GM20431 (cell line): Measurements from ENCODE around the gene SEC22C.
"Not testable (repeated sequence)": the region's sequence is repeated elsewhere in the genome, so short reads cannot be mapped to it uniquely, and the experiment has no call there.

ENCODE experiments used
- in situ Hi-C: fragments of 300-500 bp; cut with MseI, MboI; formaldehyde crosslinking; loops from one replicate; pipeline ENCODE4 v1.15.0; 2020; ENCODE audit warnings: low sequenced_read_pairs; ENCODE audit not compliant: unreplicated experiment

The SEC22C gene, protein sequence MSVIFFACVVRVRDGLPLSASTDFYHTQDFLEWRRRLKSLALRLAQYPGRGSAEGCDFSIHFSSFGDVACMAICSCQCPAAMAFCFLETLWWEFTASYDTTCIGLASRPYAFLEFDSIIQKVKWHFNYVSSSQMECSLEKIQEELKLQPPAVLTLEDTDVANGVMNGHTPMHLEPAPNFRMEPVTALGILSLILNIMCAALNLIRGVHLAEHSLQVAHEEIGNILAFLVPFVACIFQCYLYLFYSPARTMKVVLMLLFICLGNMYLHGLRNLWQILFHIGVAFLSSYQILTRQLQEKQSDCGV

DNA sequence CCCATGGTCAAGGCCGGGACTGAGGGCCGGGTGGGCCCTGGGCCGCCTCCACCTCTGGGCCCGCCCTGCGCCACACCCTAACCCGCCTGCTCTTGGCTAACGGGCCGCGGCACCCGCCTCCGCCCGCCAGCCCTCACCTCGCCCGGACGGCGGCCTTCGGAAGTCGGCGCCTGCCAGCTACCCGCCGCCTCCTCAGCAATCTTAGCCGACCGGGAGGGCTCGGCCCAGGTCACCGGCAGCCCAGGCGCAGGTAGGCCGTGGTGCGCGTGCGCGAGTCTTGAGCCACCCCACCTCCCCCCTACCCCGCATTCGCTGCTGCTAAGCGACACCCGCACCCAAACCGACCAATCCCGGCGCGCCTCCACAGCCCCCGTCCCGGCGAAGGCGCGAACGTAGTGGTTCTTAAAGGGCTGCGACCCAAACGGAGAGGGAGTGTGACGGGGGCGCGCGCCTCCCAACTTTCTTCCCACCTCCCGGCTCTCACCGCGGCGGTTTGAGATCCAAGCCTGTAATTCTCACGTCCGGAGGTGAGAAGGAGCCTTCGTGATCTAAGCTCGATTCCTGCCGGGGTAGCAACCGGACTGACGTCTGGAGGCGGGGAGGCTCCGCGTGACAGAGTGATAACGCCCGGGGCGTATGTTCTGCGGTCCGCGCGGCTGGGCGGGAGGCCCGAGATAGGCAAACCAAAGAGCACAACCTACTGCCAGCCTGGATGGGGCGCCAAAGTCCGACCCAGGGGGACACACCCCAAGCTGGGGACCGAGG is at the start of gene SEC22C:
SEC22C (minus strand) TSS at position 259 of the 765 bp plus-strand sequence. CDS start 12,921 bp downstream, outside the sequence.
- in situ Hi-C loops: no loop called here

DNA sequence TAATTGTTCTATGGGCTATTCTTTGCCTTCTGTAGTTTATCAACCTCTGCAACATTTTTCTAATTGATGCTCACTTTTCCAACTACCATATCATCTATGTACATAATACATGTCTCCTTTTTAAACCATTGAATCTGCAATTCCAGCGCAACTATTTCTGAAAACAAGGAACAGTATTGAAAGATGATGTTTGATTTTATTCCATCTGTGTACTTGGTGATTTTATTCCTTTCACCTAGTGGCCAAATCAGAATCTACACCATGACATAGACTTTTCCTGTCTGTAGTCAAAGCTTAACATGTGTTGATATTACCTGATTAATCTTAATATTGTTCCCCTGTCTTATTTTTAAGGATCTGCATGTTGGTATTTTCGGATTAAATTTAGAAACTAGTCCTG is 31.7 kb upstream of the SEC22C start:
- in situ Hi-C loops: no loop called here

DNA sequence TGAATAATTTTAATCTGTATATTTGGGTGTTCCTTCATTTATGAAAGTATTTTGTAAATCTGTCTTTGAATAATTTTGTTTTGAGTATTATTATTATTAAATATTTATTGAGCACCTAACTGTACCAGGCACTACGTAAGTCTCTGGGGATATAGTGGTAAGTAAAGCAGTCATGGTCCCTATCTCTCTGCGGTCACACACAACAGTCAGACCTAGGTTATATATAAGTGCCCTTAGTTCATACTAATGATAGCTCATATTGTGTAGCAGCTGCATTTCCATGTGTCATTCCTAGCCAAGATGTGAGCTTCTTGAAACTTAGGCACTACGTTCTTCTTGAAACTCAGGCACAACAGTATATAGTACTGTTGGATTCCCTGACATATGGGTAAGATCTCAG is 31.2 kb upstream of the SEC22C start:
- in situ Hi-C loops: no loop called here

DNA sequence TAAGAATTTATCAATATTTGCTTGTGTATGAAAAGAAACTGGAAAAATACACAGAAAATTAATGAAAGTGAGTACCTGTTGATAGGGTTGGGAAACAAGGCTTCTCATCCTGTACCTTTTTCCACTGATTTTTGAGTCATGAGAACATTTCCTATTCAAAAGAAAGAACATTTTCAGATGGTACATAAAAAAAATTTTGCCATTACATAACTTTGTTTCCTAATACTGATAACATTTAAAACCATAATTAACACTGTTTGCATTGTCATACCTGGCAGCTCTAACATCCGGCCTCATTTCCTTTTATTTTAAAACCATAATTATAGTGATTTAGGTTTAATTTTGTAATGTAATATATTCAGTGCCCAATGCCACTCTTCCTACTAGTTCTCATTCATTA is 30.4 kb upstream of the SEC22C start:
- in situ Hi-C loops: no loop called here

DNA sequence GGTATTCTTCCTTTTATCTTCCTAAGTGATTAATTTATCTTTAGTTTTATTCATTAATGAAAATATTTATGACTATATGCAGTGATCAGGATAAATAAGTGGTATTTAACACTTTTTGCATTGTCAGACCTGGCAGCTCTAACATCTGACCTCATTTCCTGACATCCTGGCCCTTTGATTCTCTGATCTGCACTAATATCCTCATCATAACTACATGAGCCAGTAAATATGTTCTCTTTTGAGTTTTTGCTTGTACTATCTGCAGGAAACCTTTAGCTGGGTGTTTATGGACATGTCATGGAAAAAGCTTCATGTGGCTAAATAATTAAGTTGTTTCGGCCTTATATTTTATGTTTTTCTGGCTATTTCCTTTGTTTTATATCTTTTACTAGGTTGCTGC is 29.2 kb upstream of the SEC22C start:
- in situ Hi-C loops: no loop called here

DNA sequence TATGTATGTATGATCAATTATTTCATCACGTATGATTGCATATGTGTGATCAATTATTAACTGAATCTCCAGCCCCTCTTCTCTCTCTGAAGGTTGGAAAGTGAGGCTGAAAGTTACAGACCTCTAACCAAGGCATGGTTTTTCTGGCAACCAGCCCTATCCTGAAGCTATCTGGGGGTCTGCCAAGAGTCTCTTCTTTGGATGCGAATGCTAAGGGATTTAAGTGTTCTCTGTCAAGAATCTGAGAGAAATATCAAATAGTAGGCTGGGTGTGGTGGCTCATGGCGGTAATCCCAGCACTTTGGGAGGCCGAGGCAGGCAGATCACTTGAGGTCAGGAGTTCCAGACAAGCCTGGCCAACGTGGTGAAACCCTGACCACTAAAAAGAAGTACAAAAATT is 26.8 kb upstream of the SEC22C start:
- in situ Hi-C loops: no loop called here

DNA sequence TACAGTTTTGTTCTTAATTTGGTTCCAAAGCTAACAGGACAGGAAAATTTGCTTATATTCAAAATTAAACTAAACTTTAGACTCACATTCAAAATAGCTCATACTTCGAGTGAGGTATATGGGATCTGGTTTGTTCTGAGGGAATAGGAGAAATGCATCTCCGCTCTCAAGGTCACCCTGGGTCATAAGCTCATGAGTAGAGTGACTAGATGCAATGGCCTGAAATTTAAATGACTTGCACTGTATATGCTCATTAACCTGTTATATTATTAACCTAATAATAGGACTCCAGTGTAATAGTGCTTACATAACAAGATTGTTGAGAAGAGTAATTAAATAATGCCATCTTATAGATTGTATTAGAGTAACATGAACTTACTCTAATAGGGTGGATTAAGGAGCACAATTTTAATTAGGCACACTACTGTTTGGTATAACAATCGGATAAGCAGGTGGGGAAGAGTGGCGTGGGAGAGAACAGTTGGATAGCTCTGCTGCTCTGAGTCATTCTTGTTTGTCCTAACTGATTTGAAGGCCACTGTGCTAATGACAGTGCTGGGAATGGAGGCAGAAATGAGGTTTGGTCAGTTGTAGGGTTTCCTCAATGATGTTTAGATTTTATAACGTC is 23.9 kb upstream of the SEC22C start:
- in situ Hi-C loops: no loop called here

DNA sequence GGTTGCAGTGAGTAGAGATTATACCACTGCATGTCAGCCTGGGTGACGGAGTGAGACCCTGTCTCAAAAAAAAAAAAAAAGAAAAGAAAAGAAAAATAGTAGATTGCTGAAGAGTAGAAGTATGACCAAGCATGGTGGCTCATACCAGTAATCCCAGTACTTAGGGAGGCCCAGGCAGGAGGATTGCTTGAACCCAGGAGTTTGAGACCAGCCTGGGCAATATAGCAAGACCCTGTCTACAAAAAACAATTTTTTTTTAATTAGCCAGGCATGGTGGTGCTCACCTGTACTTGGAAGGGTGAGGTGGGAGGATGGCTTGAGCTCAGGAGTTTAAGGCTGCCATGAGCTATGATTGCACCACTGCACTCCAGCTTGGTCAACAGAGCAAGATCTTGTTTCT is 21.2 kb upstream of the SEC22C start:
- in situ Hi-C loops: no loop called here

DNA sequence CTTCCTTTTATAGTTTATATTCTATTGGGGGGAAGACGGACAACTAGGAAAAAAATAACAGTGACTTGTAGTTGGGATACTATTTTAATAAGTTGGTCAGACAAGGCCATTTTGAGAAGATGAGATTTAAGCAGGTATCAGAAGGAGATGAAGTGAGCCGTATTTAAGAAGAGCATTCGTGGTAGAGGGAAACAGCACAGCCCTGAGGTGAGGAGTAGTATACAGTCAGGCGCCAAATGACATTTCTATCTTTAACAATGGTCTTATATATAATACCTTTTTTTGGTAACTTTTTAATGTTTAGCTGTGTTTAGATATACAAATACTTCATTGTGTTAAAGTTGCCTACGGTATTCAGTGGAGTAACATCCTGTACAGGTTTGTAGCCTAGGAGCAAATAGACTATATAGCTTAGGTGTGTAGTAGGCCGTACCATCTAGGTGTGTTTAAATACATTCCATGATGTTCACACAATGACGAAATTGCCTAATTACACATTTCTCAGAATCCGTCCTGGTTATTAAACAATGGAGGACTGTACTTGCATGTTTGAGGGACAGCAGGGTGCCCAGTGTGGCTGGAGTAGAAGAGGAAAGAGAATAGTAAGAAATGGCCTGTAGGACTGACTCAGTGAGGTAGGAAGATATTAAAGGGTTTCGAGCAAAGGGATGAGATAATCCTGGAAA is 20.3 kb upstream of the SEC22C start:
- in situ Hi-C loops: no loop called here

DNA sequence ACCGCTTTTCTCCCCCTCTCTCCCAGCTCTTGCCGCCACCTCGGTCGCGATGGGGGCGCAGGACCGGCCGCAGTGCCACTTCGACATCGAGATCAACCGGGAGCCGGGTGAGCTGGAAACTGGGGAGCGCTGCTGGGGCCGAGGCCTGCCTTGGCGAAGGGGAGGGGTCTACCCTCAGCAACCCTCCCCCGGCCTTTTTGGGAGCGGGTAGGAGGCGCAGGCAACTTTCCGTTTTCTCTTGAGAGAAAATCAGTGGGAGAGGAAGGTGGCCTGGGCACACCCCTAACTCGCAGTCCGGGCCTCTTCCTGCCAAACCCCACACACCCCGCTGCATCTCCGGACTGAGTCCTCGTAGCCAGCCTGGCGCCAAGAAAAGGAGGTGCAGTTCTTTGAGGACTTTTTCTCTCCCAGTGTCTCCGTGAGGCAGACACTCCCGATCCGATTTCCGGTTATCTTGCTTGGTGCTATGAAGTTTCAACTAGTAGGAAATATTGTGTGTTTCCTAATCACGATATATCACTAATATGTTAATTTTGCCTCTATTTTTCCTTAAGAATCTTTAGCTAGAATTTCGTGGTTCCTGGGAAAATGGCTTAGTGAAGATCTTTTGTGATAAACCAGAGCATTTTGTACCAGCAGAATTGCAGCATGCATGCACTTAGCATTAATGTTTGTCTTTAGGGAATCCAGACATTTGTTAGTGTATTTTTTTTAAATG is 19.4 kb upstream of the SEC22C start:
- in situ Hi-C loops: no loop called here

DNA sequence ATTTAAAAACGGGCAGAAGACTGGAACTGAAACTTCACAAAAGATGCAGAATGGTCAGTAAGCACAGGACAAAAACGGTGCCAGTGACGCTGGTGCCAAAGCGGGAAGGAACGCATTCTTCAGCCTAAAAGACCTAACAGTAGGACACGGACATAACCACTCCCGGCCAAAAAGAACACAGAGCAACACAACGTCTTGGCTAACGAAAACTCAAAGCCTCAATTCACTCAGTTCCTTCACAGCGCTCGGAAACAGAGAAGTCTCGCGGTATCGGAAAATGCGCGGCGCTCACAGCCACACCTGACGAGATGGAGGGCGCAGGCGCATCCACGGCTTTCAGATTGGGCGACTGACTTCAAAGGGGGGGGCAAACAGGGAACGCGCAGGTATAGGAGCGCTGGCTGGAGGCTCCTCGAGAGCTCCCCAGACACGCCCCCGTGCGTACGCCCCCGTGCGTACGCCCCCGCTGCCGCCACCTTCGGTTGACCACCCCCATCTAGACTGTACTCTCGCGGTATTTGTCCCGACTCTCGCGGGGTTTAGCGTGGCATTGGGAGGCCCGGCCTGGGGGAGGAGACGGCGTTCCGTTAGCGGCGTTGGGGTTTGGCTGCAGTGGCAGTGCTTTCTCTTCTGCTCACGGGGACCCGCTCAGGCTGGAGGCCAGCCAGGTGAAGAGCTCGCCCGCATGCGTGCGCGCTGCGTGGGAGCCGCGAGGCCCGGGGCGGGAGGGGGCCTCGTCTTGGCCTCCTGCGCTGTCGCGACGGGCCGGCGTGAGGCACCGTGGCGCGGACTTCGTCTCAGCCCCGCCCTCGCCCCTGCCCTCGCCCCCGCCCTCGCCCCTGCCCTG is 18.6 kb upstream of the SEC22C start, which contains the start of gene NKTR:
NKTR (plus strand) TSS at position 576 of the 847 bp plus-strand sequence. CDS start 321 bp downstream, outside the sequence.
- in situ Hi-C loops: no loop called here

DNA sequence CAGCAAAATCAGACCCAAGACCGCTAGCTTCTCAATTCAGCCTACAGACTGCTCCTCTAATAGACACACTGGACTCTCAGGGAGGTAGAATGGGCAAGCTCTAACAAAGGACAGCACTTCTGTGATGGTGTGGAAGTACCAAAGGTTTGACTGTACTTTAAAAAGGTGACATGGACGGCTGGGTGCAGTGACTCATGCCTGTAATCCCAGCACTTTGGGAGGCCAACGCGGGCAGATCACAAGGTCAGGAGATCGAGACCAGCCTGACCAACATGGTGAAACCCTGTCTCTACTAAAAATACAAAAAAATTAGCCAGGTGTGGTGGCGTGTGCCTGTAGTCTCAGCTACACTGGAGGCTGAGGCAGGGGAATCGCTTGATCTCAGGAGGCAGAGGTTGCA is 15.3 kb upstream of the SEC22C start:
- in situ Hi-C loops: not testable (repeated sequence)

DNA sequence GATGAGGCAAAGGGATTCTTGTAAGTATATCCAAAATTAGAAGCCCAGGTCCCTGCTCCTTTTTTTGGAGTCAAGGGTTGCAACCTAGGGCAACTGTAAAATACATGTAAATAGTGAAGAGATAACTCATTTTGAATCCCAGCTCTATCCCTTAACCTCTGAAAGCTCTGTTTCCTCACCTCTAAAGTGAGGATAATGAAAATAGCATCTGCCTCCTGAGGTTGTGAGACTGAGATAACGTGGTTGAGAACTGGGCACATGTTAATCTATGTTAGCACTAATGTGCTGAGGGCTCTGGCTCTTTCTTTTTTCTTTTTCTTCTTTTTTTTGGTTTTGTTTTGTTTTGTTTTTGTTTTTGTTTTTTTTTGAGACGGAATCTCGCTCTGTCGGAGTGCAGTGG is 13.9 kb upstream of the SEC22C start:
- in situ Hi-C loops: no loop called here

DNA sequence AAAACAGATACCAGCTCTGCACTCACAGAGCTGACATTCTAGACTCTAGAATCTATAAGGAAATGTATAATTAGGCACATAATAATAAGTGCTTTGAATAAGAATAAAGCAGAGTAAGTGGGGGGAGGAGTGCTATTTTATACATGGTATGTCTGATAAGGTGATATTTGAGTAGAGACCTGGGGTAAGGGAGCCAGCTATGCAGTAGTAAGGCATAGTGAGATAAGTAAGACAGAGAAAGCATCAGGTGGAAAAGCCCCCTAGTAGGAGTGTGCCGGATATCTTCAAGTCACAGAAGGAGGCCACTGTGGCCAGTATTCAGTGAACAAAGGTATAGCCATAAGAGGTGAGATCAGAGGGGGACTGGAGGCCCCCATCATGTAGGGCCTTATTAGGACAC is 11.9 kb upstream of the SEC22C start:
- in situ Hi-C loops: no loop called here

DNA sequence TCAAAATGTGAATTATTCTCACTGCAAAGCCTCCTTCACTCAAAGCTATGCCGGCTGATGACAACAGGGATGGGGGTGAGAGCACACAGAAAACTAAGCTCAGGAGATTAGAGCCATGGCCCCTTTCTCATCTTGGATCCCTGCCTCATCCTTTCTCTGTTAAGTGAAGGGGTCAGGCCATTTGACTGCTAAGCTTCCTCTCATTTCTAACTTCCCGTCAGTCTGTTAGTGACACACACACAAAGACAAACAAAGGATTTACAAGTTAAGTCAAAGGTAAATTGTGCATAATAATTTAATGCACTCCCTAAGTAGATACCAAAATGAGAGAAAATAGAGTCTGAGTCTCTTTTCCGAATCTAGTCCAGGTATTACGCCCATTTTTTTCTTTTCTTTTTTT is 10.0 kb upstream of the SEC22C start:
- in situ Hi-C loops: no loop called here

DNA sequence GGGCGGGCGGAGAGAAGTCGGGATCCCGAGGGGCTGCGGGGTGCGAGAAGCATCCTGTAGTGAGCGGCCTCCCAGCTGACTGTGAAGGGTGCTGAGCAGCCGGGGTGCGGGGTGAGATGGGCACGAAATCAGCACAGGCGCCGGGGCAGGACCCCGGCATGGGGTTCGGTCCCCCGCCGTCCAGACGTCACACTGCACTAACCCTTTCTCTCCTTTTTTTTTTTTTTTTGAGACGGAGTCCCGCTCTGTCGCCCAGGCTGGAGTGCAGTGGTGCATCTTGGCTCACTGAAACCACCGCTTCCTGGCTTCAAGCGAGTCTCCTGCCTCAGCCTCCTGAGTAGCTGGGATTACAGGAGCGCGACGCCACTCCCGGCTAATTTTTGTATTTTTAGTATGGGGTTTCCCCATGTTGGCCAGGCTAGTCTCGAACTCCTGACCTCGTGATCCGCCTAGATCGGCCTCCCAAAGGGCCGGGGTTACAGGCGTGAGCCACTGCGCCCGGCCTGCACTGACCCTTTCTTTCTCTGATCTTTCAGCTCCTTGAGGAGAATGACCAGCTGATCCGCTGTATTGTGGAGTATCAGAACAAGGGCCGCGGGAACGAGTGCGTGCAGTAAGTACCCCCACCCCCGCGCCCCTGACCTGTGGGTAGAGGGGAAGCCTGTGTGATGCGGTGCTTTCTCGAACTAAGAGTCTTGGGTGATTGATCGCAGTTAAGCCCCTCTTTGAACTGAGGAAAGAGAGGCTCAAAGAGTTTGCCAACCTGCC is 9.4 kb upstream of the SEC22C start:
- in situ Hi-C loops: no loop called here

DNA sequence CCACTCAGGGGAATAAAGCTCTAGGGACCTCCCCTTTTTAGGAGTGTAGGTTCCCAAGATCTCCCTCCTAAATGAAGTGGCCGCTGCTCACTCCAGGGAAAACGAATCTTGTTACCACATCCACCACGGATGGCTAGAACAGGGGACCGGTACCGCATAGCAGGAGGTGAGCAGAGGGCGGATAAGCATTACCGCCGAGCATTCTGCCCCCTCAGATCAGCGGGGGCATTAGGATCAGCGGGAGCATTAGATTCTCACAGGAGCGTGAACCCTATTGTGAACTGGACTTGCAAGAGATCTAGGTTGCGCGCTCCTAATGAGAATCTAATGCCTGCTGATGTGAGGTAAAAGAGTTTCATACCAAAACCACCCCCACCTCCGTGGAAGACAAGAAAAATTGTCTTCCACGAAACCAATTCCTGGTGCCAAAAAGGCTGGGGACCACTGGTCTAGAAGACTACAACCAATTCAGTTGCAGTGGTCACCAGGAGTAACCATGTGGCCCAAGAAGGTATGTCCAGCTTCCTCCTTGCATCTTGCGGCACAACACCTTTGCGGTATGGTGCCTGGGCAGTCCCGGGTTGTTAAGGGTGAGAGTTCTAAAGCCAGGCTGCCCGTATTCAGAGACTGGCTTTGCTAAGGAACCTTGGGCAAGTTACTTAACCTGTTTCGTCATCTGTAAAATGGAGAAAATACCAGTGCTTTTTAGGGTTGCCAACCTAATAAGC is 7.8 kb upstream of the SEC22C start:
- in situ Hi-C loops: no loop called here

DNA sequence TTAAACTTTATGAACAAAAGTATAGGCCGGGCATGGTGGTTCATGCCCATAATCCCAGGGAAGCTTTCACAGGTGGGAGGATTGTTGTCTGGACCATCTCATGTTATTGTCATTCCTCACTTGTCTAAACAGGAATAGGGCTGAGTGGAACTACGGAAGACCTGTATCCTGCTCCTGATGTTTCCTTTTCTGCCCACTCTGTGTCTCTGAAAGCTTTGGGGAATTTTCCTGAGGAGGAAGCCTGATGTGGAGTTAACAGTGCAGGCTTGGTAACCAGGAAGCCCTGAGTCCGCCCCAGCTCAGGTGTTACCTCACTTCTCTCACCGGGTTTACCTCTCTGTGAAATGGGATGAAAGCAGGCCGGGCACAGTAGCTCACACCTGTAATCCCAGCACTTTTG is 6.9 kb upstream of the SEC22C start:
- in situ Hi-C loops: no loop called here
